GM20431 (cell line): ENCODE measurements around the gene TIMD4.
"Not testable (repeated sequence)": the region's sequence is repeated elsewhere in the genome, so short reads cannot be mapped to it uniquely, and the experiment has no call there.

Experiments used
- in situ Hi-C: fragments of 300-500 bp; cut with MseI, MboI; formaldehyde crosslinking; loops from one replicate; pipeline ENCODE4 v1.15.0; 2020; ENCODE audit warnings: low sequenced_read_pairs; ENCODE audit not compliant: unreplicated experiment

TIMD4 gene

DNA sequence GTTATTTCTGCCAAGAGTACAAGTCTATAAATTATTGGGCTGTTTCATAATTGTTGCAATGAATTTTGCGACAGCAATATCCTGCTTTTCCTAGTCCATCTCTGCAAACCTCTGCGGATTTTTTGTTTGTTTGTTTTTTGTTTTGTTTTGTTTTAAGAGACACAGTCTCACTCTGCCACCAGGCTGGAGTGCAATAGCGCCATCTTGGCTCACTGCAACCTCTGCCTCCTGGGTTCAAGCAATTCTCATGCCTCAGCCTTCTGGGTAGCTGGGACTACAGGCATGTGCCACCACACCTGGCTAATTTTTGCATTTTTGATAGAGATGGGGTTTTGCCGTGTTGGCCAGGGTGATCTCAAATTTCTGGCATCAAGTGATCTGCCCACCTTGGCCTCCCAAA is 37.3 kb downstream of the TIMD4 start:
- in situ Hi-C loops, result not testable (repeated sequence)

DNA sequence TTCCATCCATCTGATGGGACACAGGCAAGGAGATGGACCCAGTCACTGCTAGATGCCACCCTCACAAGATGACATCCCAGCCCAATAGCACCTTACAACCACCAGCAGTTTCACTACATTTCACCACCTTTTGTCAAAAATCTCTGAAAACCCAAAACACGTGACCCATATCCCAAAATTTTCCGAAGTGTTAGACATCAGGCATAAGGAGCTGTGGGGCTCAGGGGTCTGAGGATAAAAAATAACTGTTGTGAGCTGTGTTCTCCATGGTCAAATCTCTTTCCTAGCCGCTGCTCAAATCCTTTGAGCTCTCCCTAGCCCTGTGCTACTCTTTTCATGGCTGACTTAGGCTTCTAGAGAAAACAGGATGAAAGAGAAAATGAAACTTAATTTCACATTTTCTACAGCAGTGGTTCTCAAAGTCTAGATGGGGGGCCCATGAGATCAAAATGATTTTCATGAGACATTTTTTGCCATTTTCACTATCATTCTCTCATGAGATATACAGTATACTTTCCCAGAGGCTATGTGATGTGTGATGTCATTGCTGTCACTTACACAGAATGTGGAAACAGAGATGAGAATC is 40.7 kb downstream of the TIMD4 start:
- in situ Hi-C loops, result no loop called here

DNA sequence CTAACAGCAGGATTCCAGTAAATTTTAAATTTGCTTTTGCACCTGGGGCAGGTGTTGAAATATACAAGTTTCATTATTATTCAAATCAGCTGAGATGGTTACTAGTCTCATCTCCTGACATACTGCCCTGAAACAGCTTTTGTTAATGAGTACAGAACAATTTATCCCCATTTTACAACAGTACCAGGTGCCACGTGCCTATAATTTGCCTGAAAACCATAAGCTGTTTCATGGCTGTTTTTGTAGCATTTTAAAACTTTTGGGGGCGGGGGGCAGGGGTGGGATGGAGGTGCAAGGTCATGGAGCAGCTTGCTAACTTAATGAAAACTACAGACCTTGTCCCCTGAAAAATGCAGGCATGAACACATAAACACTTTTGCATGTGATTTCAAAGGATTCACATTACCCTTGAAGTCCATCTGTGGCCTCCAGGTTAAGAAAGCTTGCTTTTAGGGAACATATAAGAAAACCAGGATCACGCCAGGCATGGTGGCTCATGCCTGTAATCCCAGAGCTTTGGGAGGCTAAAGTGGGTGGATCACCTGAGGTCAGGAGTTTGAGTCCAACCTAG is 42.1 kb downstream of the TIMD4 start:
- in situ Hi-C loops, result no loop called here

DNA sequence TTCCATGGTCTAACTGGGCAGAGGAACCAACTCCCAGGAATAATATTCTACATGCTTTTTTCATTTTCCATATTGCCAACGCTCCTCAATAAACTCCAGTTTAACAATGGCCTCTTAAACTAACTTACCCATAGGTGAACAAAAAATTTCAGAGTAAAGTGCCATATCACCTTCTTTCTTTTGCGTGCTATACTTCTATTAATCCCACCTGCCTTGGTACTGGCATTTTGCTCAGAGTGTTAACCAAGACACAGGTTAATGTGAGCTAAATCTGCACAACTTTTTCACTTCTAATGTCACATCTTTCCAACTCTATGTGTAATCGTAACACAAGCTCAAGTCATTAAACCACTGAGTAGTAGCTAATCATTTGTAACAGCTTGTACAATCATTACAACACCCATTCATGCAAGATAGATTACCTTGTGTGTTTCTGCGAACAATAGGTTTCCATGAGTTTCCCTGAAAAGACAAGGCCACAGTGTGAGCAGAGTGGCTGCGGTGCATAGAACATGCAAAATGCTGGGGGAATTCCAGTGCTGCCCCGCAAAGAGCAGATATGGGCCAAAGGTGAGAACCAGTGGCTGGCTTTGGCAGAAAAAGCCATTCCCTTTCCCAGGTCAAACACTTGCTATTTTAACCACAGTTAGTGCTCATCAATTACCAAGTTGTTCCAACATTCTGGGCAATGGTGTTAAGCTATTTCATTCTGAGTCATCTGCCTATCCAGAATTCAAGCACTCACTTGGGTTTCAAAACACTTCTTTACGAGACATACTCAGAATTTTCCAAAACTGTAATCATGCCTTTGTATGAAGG is 42.8 kb downstream of the TIMD4 start:
- in situ Hi-C loops, result no loop called here

DNA sequence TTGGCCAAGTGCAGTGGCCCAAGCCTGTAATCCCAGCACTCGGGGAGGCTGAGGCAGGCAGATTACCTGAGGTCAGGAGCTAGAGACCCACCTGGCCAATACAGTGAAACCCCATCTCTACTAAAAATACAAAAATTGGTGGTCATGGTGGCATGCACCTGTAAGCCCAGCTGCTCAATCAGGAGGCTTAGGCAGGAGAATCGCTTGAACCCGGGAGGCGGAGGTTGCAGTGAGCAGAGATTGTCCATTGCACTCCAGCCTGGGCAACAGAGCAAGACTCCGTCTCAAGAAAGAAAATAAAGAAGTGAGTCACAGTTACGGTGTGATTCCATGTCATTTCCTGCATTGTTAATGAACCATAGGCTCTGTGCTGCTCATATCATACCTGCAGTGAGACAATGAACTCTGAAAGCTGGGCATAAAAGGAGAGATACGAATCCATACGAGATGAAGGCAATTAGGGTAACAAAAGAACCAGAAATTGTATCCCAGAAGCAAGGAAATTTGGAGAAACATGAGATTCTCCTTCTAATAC is 44.6 kb downstream of the TIMD4 start:
- in situ Hi-C loops, result no loop called here

DNA sequence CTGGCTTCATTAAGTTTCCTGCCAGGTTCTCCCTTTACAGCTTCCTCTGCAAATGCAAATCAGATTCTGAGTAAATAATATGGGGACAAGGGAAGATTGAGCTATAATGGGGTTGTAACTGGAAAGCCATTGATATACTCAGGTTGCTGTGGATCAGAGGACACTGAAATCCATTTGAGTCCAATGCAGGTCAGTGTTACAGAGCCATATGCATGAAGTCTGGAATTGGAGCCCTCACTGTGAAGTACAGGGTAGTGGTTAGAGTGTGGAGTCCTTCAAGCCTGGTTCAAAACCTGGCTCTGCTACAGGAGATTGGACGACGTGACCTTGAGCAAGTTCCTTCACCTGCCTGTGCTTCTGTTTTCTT is 48.7 kb downstream of the TIMD4 start:
- in situ Hi-C loops, result no loop called here

DNA sequence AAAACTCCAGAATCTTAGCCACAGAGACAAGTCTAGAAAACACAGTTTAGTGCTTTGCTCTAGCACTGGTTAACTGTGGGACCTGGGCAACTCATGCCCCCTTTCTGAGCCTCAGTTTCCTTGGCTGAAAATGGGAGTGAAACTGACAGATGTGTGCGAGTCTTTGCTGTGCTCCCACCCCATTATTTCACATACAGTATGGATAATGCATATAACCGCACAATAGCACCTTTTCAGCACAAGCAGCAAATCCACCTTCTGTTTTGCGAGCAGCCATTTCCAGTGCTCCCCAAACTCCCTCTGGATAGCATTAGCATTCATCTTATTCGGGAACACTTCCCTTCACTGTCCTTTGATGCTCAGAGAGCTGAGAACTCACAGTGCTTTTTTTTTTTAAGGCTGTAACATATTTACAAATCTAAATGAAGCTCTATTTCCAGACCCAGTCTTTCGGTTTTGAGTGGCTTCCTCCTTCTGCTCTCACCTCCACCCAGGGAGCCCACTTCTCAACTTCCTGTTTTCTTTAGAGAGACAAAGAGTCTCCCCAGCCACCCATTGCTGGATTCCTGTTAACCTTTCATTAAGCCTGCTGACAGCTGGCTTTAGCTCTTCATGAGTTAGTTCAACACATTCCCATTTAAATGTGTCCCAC is 49.2 kb downstream of the TIMD4 start:
- in situ Hi-C loops, result no loop called here

DNA sequence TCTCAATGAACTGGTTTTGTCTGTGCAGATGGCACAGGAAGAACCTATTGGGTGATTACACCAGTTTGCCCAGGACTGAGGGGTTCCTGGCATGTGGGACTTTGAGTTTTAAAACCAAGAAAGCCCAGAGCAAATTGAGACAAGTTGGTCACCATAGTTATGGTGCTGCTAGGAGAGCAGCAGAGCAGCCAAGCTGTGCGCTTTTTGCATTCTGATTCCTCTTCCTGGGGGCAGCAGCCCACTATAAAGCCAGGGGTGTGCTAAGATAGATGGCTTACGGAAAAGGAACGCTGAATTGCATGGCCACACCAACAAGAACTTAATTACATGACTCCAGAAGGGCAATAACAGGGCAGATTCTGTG is 49.7 kb downstream of the TIMD4 start:
- in situ Hi-C loops, result no loop called here

DNA sequence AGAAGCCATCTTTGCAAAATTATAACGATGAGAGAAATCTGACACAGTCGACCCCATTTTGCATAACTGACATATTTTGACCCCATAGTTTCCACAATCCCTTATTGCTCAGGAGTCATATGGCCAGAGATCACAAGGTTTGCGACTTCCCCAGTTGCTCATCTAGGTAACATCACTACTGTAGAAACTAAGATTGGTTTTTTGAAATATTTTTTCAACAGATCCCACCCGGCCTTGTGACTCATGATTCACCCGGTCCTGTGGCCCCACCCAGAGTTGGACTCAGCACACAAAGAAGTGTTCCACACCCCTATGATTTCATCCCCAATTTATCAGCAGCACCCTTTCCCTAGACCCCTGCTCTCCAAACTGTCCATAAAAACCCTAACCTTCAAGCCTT is 50.2 kb downstream of the TIMD4 start:
- in situ Hi-C loops, result no loop called here

DNA sequence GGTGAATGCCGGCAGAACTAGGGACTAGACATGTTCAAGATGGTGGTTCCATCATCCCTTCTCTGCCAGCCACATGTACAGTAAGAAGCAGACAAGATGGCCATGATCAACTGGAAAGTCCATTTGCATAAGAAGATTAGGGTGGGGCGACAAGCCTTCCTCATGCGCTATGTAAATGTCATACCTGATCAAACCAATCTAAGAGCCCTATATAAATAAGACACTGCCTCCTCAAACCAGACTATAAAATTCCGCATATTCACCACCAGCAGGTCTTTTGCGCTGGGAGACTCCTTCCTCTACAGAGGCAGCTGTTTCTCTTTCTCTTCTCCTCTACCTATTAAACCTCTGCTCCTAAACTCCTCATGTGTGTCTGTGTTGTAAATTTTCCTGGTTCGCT is 53.8 kb downstream of the TIMD4 start:
- in situ Hi-C loops, result no loop called here

DNA sequence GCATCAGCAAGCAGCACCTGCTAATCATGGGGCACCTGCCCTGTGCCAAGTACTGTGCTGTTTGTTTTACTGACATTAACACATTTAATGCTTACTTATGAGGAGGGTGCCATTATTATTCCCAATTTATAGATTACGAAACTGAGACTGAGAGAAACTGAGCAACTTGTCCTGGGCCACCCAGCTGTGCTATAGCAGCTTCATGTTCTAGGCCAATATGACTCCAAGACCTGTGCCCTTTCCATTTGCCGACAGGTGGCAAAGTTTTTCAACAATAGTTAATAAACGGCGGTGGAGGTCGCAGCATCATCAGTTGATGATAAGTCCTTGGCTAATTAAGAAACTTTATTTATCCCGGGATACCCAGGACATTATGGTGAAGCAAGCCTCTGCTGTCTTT is 55.4 kb downstream of the TIMD4 start:
- in situ Hi-C loops, result no loop called here

DNA sequence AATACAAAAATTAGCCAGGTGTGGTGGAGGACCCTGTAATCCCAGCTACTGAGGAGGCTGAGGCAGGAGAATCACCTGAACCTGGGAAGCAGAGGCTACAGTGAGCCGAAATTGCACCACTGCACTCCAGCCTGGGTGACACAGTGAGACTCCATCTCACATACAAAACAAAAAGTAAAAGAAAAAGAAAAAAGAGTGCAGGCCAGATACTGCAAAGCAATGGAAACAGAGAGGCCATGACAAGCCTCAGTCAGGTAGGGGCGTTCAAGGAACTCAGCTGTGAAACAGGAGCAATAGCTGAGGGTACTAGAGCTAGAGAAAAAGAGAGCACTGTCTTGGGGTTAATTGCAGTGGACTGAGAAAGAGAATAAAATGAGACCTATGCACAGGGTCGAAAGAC is 56.2 kb downstream of the TIMD4 start:
- in situ Hi-C loops, result no loop called here

DNA sequence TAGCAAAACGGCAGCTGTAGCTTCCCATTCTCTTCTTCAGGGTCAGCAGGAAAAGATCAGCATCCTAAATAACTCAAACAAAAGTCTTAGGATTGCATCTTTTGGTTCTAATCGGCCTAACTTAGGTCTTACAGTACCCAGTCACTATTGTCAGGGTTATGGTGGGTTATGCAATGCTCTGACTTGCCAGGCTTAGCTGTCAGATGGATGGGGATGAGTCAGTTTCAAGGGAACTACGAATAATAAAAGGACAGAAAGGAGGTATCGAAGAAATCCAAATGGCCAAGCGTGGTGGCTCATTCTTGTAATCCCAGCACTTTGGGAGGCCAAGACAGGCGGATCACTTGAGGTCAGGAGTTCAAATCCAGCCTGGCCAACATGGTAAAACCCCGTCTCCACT is 66.5 kb downstream of the TIMD4 start:
- in situ Hi-C loops, result no loop called here

DNA sequence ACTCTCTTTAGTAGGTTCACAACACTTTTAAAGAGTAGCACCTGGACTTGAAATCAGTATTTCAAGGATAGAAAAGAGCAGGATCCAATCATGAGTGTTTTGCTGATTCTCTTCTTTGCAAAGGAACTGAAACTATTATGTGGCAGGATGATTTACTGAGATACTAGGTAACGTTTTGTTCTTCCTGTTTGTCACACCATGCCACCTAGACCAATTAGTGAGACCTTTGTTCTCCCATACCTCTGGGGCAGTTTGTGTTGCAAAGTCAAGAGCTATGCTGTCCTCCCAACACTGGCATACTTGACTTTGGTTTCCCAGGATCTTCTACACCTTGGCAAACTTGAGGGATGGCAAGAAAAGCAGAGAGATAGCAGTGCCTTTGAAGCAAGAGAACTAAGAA is 69.5 kb downstream of the TIMD4 start:
- in situ Hi-C loops, result no loop called here

DNA sequence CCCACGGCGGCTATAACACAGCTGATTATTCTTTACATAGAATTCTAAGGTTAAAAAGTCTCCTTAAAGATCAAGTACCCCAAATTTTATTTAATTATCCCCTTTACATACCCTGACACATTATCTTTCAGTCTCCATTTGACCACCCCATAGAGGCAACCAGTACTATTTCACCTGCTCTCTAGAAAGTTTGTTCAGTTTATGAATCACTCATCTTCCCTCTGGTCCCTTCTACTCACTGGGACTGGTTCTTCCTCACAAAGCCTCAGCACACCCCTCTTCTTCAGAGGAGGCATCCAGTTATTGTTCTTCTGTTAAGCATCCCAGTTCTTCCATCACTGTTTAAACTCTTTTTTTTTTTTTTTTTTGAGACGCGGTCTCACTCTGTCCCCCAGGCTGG is 70.2 kb downstream of the TIMD4 start:
- in situ Hi-C loops, result no loop called here

DNA sequence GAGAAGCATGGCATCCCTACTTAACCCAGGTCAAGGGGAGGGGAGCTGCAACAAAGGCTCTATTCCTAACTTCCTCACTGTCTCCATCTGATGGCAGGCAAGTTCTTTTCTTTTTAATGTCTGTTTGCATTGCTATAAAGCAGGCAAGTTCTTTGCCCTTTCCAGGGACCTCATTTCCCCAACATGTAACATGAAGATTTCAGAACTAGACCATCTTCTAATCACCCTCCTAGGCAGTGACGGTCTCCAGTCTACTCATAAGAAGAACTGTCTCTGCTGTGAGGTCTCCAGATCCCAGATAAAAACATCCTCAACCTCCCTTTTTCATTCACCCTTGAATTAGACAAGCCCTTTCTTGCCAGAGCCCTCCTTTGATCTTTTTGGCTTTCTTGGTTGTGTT is 70.8 kb downstream of the TIMD4 start:
- in situ Hi-C loops, result no loop called here

DNA sequence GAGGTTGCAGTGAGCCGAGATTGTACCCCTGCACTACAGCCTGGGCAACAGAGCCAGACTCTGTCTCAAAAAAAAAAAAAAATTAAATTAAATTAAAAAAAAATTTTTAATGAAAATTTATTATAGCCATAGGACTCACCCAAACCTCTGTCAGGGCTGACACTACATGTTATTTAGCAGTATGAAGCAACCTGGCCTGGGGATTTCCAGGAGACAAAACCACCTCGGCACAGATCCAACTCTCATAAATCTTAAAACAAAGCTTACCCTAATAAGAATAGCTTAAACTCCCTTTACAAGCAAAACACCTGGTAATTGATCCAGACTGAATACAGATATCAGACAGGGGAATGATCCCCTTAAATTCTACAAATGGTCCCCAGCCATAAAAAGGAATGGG is 74.5 kb downstream of the TIMD4 start:
- in situ Hi-C loops, result no loop called here

DNA sequence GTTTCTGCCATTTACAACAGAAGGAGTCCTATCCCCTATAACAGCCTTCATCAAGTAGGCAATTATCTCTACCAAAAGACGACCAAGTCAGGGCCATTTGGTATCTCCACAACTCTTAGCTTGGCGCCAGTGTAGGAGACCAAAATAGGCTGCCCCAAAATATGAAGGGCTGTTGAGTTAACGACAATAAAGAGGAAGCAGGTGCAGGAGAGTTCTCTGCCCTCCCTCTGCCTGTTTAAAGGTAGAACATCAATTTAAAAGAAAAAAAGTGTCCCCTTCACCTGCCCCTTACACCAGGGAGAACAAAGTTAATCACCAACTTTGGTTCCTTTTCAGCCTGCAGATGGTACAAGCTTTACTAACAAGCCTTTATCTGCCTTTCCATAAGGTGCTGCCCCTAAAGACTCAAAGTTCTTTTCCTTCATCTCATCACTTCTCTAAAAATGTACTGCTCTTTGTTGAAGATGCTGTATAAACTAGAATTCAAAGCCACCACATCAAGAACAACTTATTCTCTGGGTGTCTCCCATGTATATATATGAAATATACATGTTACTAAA is 79.6 kb downstream of the TIMD4 start:
- in situ Hi-C loops, result no loop called here

DNA sequence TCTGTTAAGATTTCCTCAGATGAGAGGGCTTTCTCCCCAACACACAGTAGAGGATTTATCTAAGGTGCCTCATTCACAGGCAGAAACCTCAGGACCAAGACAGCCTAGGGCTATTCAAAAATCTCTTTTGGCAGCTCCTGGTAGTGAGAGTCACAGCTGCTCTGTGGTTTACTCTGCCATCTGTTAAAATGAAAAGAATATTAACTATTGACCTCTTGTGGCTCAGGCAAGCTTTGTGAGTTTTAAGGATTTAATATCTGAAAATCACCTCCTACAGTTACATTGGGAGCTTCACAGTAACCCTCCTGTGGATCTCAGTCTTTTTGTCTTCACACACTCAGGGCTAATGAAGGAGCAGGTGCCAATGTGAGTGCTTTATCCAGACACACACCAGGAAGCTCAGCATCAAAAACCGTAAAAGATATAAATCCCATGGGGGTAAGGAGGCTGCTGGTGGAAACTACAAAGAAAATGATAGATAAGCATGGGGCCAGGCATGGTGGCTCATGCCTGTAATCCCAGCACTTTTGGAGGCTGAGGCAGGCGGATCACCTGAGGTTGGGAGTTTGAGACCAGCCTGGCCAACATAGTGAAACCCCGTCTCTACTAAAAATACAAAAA is 83.3 kb downstream of the TIMD4 start:
- in situ Hi-C loops, result no loop called here

DNA sequence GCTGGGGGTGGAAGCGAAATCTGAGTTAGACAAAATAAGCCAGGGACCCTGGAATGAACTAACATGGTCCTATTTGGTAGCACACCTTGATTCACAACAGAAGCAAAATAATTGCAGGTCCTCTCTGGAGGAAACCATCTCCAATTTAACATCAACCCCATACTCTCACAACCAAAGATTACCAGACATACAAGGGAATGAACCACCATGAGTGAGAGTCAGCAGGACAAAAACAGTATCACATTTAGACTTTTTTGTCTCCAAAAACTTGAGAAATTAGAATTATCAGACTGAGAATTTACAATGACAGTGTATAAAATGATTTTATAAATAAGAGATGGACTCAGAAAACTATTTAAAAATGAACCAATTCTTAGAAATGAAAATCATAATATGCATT is 91.8 kb downstream of the TIMD4 start:
- in situ Hi-C loops, result no loop called here
